Measurements from ENCODE around the gene ACKR1. TPM values are rescaled to one million over a fixed set of nuclear protein-coding genes. Genes with fewer than 3 reads are reported as not detected.

ACKR1 gene
- total RNA-seq, 6 donors from 2014 or later: 2.1 to 133 (median 38.4) TPM

DNA sequence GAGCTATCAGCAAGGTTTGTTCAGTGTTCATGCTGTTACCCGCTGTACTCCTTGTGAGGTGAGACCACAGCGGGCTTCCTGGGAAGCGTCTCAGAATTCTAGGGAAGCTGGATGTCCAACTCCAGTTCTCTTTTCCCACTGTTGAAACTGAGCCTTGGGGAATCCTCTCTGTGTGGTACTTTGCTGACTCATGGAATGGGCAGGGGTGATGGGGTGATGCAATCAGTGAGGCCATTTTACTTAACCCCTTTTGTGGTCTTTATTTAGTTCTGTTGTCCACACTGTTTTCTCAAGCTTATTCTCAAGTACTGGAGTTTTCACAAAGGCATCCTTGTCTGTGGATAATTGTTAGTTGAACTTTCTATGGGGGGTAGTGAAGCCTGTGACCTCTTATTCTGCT lies 42.6 kb downstream of the ACKR1 start:
- WGBS, 2 donors: 86 to 100% methylated on average over 3 of the region's 3 CpGs
- ATAC-seq (ENCODE audit: low FRiP score in 2 of 2) (no peak), DNase-seq (no peak)
- Histone ChIP-seq H3K9me3 (peaks cover 0 to 4% (median 1%) of the 10 kb centered on the region in 4 donors), H3K36me3 (no peaks in the 10 kb centered on the region), H3K27me3 (no peaks in the 10 kb centered on the region), H3K4me1 (no peaks in the 10 kb centered on the region), H3K27ac (no peak overlapping the region), H3K4me3 (no peak overlapping the region)
- no peak for TF ChIP-seq POLR2A (IDR thresholded peaks at IDR 0.05)
- TF ChIP-seq EP300 (IDR thresholded peaks at IDR 0.05): no peak
- TF ChIP-seq, protein P1, sequence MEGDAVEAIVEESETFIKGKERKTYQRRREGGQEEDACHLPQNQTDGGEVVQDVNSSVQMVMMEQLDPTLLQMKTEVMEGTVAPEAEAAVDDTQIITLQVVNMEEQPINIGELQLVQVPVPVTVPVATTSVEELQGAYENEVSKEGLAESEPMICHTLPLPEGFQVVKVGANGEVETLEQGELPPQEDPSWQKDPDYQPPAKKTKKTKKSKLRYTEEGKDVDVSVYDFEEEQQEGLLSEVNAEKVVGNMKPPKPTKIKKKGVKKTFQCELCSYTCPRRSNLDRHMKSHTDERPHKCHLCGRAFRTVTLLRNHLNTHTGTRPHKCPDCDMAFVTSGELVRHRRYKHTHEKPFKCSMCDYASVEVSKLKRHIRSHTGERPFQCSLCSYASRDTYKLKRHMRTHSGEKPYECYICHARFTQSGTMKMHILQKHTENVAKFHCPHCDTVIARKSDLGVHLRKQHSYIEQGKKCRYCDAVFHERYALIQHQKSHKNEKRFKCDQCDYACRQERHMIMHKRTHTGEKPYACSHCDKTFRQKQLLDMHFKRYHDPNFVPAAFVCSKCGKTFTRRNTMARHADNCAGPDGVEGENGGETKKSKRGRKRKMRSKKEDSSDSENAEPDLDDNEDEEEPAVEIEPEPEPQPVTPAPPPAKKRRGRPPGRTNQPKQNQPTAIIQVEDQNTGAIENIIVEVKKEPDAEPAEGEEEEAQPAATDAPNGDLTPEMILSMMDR (IDR thresholded peaks at IDR 0.05): no peak
- TF ChIP-seq POLR2AphosphoS5 (IDR thresholded peaks at IDR 0.05): no peak

DNA sequence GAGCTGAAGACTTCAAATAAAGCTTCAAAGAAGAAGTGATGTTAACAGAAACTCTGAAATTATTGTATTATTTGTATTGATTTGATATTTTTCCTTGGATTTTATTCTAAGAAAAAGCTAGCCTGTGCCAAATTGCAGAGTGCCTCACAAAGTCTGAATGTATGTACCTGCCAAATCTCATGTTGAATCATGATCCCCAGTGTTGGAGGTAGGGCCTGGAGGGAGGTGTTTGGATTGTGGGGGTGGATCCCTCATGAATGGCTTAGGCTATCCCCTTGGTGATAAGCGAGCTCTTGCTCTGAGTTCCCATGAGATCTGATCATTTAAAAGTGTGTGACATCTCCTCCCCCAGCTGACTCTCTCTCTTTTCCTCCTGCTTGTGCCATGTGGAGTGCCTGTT lies 43.6 kb downstream of the ACKR1 start:
- DNase-seq (no peak), ATAC-seq (ENCODE audit: low FRiP score in 2 of 2) (no peak)
- no peaks in the 10 kb centered on the region for H3K27me3 ChIP-seq
- H3K9me3 ChIP-seq: peaks cover 0 to 4% (median 1%) of the 10 kb centered on the region in 4 donors
- H3K4me1 ChIP-seq: no peaks in the 10 kb centered on the region
- H3K27ac ChIP-seq: no peak overlapping the region
- H3K36me3 ChIP-seq: no peaks in the 10 kb centered on the region
- no peak overlapping the region for H3K4me3 ChIP-seq
- 67 to 86% methylated on average over 1 of the region's 1 CpG for WGBS, 2 donors
- TF ChIP-seq POLR2AphosphoS5 (IDR thresholded peaks at IDR 0.05) (no peak), POLR2A (IDR thresholded peaks at IDR 0.05) (no peak), EP300 (IDR thresholded peaks at IDR 0.05) (no peak)
- TF ChIP-seq, protein P1 (IDR thresholded peaks at IDR 0.05): no peak

DNA sequence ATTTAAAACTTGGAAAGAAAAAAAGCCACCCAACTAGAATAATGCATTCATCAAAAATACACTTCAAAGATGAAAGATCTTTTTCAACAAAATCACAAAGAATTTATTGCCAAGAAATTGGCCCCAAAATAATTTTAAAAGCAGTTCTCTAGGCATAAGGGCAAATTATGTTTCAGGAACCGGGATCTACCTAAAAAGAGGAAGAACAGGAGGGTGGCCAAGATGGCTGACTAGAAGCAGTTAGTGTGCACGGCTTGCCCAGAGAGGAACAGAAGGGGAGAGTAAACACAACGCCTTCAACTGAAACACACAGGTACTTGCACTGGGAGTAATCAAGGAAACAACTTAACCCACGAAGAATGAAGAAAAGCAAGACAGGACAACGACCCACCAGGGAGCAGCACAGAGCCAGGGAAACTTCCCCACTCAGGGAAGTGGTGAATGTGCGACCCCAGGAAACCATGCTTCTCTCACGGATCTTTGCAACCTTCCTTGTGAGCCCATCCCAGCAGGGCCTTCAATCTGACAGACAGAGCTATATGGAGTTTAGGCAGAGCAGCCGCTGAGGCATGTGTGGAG lies 46.1 kb downstream of the ACKR1 start:
- no peaks in the 10 kb centered on the region for H3K36me3 ChIP-seq
- DNase-seq: no peak
- no peaks in the 10 kb centered on the region for H3K4me1 ChIP-seq
- ATAC-seq (ENCODE audit: low FRiP score in 2 of 2): no peak
- H3K4me3 ChIP-seq: no peak overlapping the region
- no peak for TF ChIP-seq POLR2A (IDR thresholded peaks at IDR 0.05)
- no peak for TF ChIP-seq POLR2AphosphoS5 (IDR thresholded peaks at IDR 0.05)
- TF ChIP-seq, protein P1 (IDR thresholded peaks at IDR 0.05): no peak
- no peak for TF ChIP-seq EP300 (IDR thresholded peaks at IDR 0.05)
- peaks cover 0 to 4% (median 1%) of the 10 kb centered on the region in 4 donors for H3K9me3 ChIP-seq
- 66 to 68% methylated on average over 8 of the region's 8 CpGs for WGBS, 2 donors
- no peaks in the 10 kb centered on the region for H3K27me3 ChIP-seq
- no peak overlapping the region for H3K27ac ChIP-seq

Small RNAs within 50 kb of the gene (small RNA-seq; reads per million reads assigned to genes)
- gene RNA5SP60: 0 reads per million in 4 donors

Other genes starting within 250 kb of the ACKR1 start
- 100 to 1,000 TPM in 1 of 6 donors, 10 to 100 TPM in 5; 43.8 to 108 (median 66.2) TPM for gene IFI16, start 195.0 kb upstream of the ACKR1 start, total RNA-seq
- 1 to 10 TPM in 4 of 6 donors, under 1 TPM in 1, not detected in 1; 0.80 to 5.5 (median 2.7) TPM for gene AIM2, start 128.1 kb upstream of the ACKR1 start, total RNA-seq
- gene CADM3, start 33.3 kb upstream of the ACKR1 start, total RNA-seq: 10 to 100 TPM in 1 of 6 donors, 1 to 10 TPM in 4, under 1 TPM in 1; 0.98 to 16.0 (median 2.0) TPM
- gene FCER1A, start 97.5 kb downstream of the ACKR1 start, total RNA-seq: 10 to 100 TPM in 1 of 6 donors, 1 to 10 TPM in 2, under 1 TPM in 1, not detected in 2; 0.98 to 11.8 (median 4.7) TPM
- gene OR10J4, start 227.3 kb downstream of the ACKR1 start, total RNA-seq: not detected
- not detected for gene OR10J1, start 234.8 kb downstream of the ACKR1 start, total RNA-seq

All from upper lobe of left lung (tissue), 6 donors.